ENCODE measurements around the gene SCN1A. TPM values are rescaled to one million over a fixed set of nuclear protein-coding genes. Genes with fewer than 3 reads are reported as not detected.

SCN1A gene
- total and polyA plus RNA-seq, 2 of the 8 experiments (the other 6 are each of a cell fraction or from before 2014, with no cell fraction given), result 0.18 to 1.9 TPM

GRCh38 chr2:166156985-166157490 is 29.2 kb upstream of the SCN1A start:
- 91% methylated on average over 3 of the region's 3 CpGs; no CpG with 5 or more reads in 1 of the 2 experiments for WGBS, 2 experiments (ENCODE audit: extremely low coverage in 1 of 2, insufficient coverage in 1 of 2, insufficient read length in 1 of 2, insufficient replicate concordance in 2 of 2, low coverage in 1 of 2, low lambda C conversion rate in 2 of 2, missing lambda C conversion rate in 1 of 2)
- H2BK15ac ChIP-seq (ENCODE audit: low read length), result no peak overlapping the region
- ChIA-PET POLR2A (ENCODE audit: partially characterized antibody) (no interaction called here), CTCF (ENCODE audit: partially characterized antibody) (interaction anchor here (0.6 to 2.4 kb wide), 3 partner anchors 29 to 85 kb away, joined by 3 to 8 read pairs (median 6); partner anchors contain the start of gene SCN1A)
- no peak overlapping the region for H4K91ac ChIP-seq (replicated peaks; ENCODE audit: insufficient read length, low read length)
- no peak overlapping the region for H4K5ac ChIP-seq (ENCODE audit: insufficient read length, low read depth, low read length)
- H3K9me3 ChIP-seq (ENCODE audit: insufficient read depth in 2 of 2, low read depth in 1 of 2, low read length in 1 of 2), result no peaks in the 10 kb centered on the region
- no peaks in the 10 kb centered on the region for H3K36me3 ChIP-seq (ENCODE audit: control insufficient read depth in 2 of 4, insufficient read depth in 4 of 4, low read length in 3 of 4)
- FAIRE-seq, result no peak
- H2BK12ac ChIP-seq (ENCODE audit: low read depth, low read length), result no peak overlapping the region
- H3K79me1 ChIP-seq (ENCODE audit: low read depth, low read length), result no peaks in the 10 kb centered on the region
- H3K23me2 ChIP-seq (ENCODE audit: low read depth, low read length), result no peaks in the 10 kb centered on the region
- no peaks in the 10 kb centered on the region for H4K20me1 ChIP-seq (replicated peaks in 1 of 2; ENCODE audit: control insufficient read depth in 1 of 2, insufficient read depth in 2 of 2, low read length in 2 of 2)
- H3K4me1 ChIP-seq (replicated peaks in 1 of 4; ENCODE audit: control insufficient read depth in 3 of 4, insufficient read depth in 4 of 4, low read length in 3 of 4), result no peaks in the 10 kb centered on the region
- TF ChIP-seq SIN3A (conservative IDR thresholded peaks at IDR 0.05 in 1 of 2, IDR thresholded peaks at IDR 0.05 in 1 of 2; ENCODE audit: low read depth in 1 of 2, low read length in 2 of 2), result no peak
- no peak for TF ChIP-seq EP300 (IDR thresholded peaks at IDR 0.05; ENCODE audit: borderline replicate concordance in 1 of 2, low read depth in 2 of 2, low read length in 2 of 2)
- TF ChIP-seq MAX (IDR thresholded peaks at IDR 0.05), result no peak
- no peak for TF ChIP-seq PHF8 (conservative IDR thresholded peaks at IDR 0.05; ENCODE audit: low read depth, low read length)
- no peak for TF ChIP-seq ASH2L (IDR thresholded peaks at IDR 0.05; ENCODE audit: low read length)
- TF ChIP-seq KDM5A (IDR thresholded peaks at IDR 0.05; ENCODE audit: low read length), result no peak
- no peak for TF ChIP-seq HDAC6 (IDR thresholded peaks at IDR 0.05; ENCODE audit: low read depth, low read length)
- TF ChIP-seq, protein P1, sequence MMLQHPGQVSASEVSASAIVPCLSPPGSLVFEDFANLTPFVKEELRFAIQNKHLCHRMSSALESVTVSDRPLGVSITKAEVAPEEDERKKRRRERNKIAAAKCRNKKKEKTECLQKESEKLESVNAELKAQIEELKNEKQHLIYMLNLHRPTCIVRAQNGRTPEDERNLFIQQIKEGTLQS (IDR thresholded peaks at IDR 0.05; ENCODE audit: insufficient read depth, low read depth, low read length), result no peak
- no peak for TF ChIP-seq RAD21 (IDR thresholded peaks at IDR 0.05 in 1 of 2, conservative IDR thresholded peaks at IDR 0.05 in 1 of 2; ENCODE audit: low read depth in 2 of 2, low read length in 2 of 2)
- TF ChIP-seq NANOG (IDR thresholded peaks at IDR 0.05; ENCODE audit: insufficient read depth, low read depth, low read length, poor library complexity, severe bottlenecking), result no peak
- no peak for TF ChIP-seq SIRT6 (IDR thresholded peaks at IDR 0.05; ENCODE audit: low read length)
- H3K4me3 ChIP-seq (ENCODE audit: extremely low read depth in 1 of 4, insufficient read depth in 2 of 4, low read depth in 3 of 4, low read length in 4 of 4), result no peak overlapping the region
- no peak overlapping the region for H2AK5ac ChIP-seq (ENCODE audit: low read depth, low read length)
- H3K27me3 ChIP-seq (replicated peaks in 1 of 4; ENCODE audit: control insufficient read depth in 3 of 4, extremely low read depth in 1 of 4, insufficient read depth in 3 of 4, low read length in 3 of 4), result no peaks in the 10 kb centered on the region
- no peak overlapping the region for H2AFZ ChIP-seq (ENCODE audit: low read length)
- H2BK5ac ChIP-seq (ENCODE audit: low read depth, low read length), result no peak overlapping the region
- no peak for DNase-seq (ENCODE audit: low read depth in 1 of 2, low spot score in 2 of 2)
- no peak overlapping the region for H3K56ac ChIP-seq (replicated peaks; ENCODE audit: insufficient read length, low read depth, low read length)
- no peak overlapping the region for H2BK20ac ChIP-seq (ENCODE audit: low read length)
- no peaks in the 10 kb centered on the region for H3K79me2 ChIP-seq (ENCODE audit: control insufficient read depth in 1 of 2, insufficient read depth in 2 of 2, low read length in 2 of 2)
- H3K18ac ChIP-seq (ENCODE audit: extremely low read depth, low read length), result no peak overlapping the region
- H2BK120ac ChIP-seq (replicated peaks; ENCODE audit: low read depth, low read length), result no peak overlapping the region
- H3K4me2 ChIP-seq (ENCODE audit: insufficient read depth in 1 of 2, low read depth in 2 of 2, low read length in 2 of 2), result no peak overlapping the region
- no peak overlapping the region for H3K9ac ChIP-seq (replicated peaks in 1 of 4; ENCODE audit: extremely low read depth in 1 of 4, low read depth in 3 of 4, low read length in 3 of 4)
- H3K4ac ChIP-seq (replicated peaks; ENCODE audit: insufficient read length, low read depth, low read length), result no peak overlapping the region
- no peak overlapping the region for H3K14ac ChIP-seq (ENCODE audit: insufficient read length)
- H3K23ac ChIP-seq (ENCODE audit: insufficient read length), result no peak overlapping the region
- no peak overlapping the region for H3K27ac ChIP-seq (ENCODE audit: low read depth, low read length)
- H4K8ac ChIP-seq (ENCODE audit: extremely low read depth, insufficient read depth, low read length), result no peak overlapping the region
